ENCODE data around the gene PRPF19. TPM values are rescaled to one million over a fixed set of nuclear protein-coding genes. Genes with fewer than 3 reads are reported as not detected.

The PRPF19 gene
- total and polyA plus RNA-seq, 10 of the 15 experiments (the other 5 are each of a cell fraction or from before 2014, with no cell fraction given) = 8.7 to 170 (median 61.3) TPM

GRCh38 chr11:60946601-60947264, 40.3 kb upstream of the PRPF19 start:
- Histone ChIP-seq H3K27ac (ENCODE audit: control insufficient read depth, insufficient read depth) (no peak overlapping the region), H3K4me2 (ENCODE audit: control insufficient read depth, insufficient read depth) (no peak overlapping the region; the same call in 1 of the 2 replicates), H3K9ac (ENCODE audit: control insufficient read depth, insufficient read depth, low read length) (no peak overlapping the region), H4K20me1 (ENCODE audit: control insufficient read depth, insufficient read depth) (no peaks in the 10 kb centered on the region; the same call in none of the 2 replicates), H3K79me2 (ENCODE audit: control insufficient read depth, insufficient read depth, low read length) (peaks cover 64% of the 10 kb centered on the region), H2AFZ (ENCODE audit: control insufficient read depth, low read depth, low read length) (no peak overlapping the region), H3K4me3 (no peak overlapping the region), H3K27me3 (replicated peaks in 1 of 2; ENCODE audit: control insufficient read depth in 2 of 2, insufficient read depth in 2 of 2, low read length in 1 of 2) (no peaks in the 10 kb centered on the region), H3K9me3 (replicated peaks; ENCODE audit: control insufficient read depth, insufficient read depth, low read length) (no peaks in the 10 kb centered on the region), H3K36me3 (ENCODE audit: control insufficient read depth in 2 of 2, insufficient read depth in 2 of 2, low read length in 1 of 2) (peaks cover 14 to 19% of the 10 kb centered on the region in 2 experiments; a peak in 3 of 4 replicates), H3K4me1 (ENCODE audit: control insufficient read depth, insufficient read depth, low read length) (peaks cover 20% of the 10 kb centered on the region)
- FAIRE-seq (no peak), DNase-seq (ENCODE audit: low read depth, low spot score) (no peak), ATAC-seq (no peak)
- in situ Hi-C loops (cut with MboI) = no loop called here
- ChIA-PET RAD21 (ENCODE audit: unreplicated experiment) (interaction anchor here (1.6 to 2.0 kb wide), 3 partner anchors 33 to 115 kb away, joined by 4 to 5 read pairs (median 4); partner anchors contain the start of gene TMEM109), POLR2A (interaction anchor here (1.1 to 2.3 kb wide), 3 partner anchors 32 to 41 kb away, joined by 3 to 6 read pairs (median 4); partner anchors contain the start of genes PRPF19 and TMEM109), CTCF (interaction anchor here (1.4 to 2.8 kb wide), 4 partner anchors 23 to 114 kb away, joined by 4 to 20 read pairs (median 6); no protein-coding TSS in a partner anchor), SMC1A (ENCODE audit: uncharacterized antibody, unreplicated experiment) (interaction anchor here (0.7 to 2.8 kb wide), 6 partner anchors 7 to 48 kb away, joined by 3 to 14 read pairs (median 8); partner anchors contain the start of genes CD6 and TMEM109)
- TF ChIP-seq POLR2AphosphoS5 (IDR thresholded peaks at IDR 0.05; ENCODE audit: low read length) = 0 out of 2 replicates have a peak, but pooled peaks have one; percentile 26
- no peak for TF ChIP-seq MTA3 (IDR thresholded peaks at IDR 0.05; ENCODE audit: borderline replicate concordance, low read length)
- no TSS peak for BruUV-seq (replicated peaks)
- intact Hi-C loops (cut with micrococcal nuclease; ENCODE audit: unreplicated experiment) = no loop called here
- WGBS (ENCODE audit: insufficient coverage, insufficient replicate concordance, low lambda C conversion rate, missing lambda C conversion rate) = 98% methylated on average over 15 of the region's 15 CpGs

GRCh38 chr11:60945295-60945667, 38.9 kb upstream of the PRPF19 start:
- intact Hi-C loops (cut with micrococcal nuclease; ENCODE audit: unreplicated experiment) = no loop called here
- no TSS peak for BruUV-seq (replicated peaks)

More at GRCh38 chr11:60945295-60945667, 38.9 kb upstream of the PRPF19 start:
- no peaks in the 10 kb centered on the region; the same call in none of the 2 replicates for H4K20me1 ChIP-seq (ENCODE audit: control insufficient read depth, insufficient read depth)
- H3K79me2 ChIP-seq (ENCODE audit: control insufficient read depth, insufficient read depth, low read length) = peaks cover 50% of the 10 kb centered on the region
- 95% methylated on average over 5 of the region's 5 CpGs for WGBS (ENCODE audit: insufficient coverage, insufficient replicate concordance, low lambda C conversion rate, missing lambda C conversion rate)
- 0 out of 2 replicates have a peak overlapping the region, but pooled peaks have one; percentile 8 for H3K4me3 ChIP-seq
- no peak overlapping the region for H3K27ac ChIP-seq (ENCODE audit: control insufficient read depth, insufficient read depth)
- in situ Hi-C loops (cut with MboI) = no loop called here
- no peak for FAIRE-seq
- no peak overlapping the region for H2AFZ ChIP-seq (ENCODE audit: control insufficient read depth, low read depth, low read length)
- POLR2A ChIA-PET = interaction anchor here (1.5 kb wide), 1 partner anchor 30 kb away, joined by 3 read pairs; no protein-coding TSS in a partner anchor
- no peak for ATAC-seq
- peak overlapping the region; percentile 40 for H3K4me2 ChIP-seq (ENCODE audit: control insufficient read depth, insufficient read depth)
- RAD21 ChIA-PET (ENCODE audit: unreplicated experiment) = interaction anchor here (1.0 to 2.0 kb wide), 6 partner anchors 25 to 116 kb away, joined by 3 to 5 read pairs (median 4); partner anchors contain the start of gene TMEM109
- no peak overlapping the region for H3K9ac ChIP-seq (ENCODE audit: control insufficient read depth, insufficient read depth, low read length)
- peaks cover 20% of the 10 kb centered on the region for H3K4me1 ChIP-seq (ENCODE audit: control insufficient read depth, insufficient read depth, low read length)
- TF ChIP-seq, protein P1, sequence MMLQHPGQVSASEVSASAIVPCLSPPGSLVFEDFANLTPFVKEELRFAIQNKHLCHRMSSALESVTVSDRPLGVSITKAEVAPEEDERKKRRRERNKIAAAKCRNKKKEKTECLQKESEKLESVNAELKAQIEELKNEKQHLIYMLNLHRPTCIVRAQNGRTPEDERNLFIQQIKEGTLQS (IDR thresholded peaks at IDR 0.05; ENCODE audit: borderline replicate concordance, extremely low read depth, low read depth, low read length) = no peak
- TF ChIP-seq NFYA (IDR thresholded peaks at IDR 0.05; ENCODE audit: borderline replicate concordance, low read depth, low read length) (no peak), SMARCA5 (IDR thresholded peaks at IDR 0.05) (no peak), BACH1 (IDR thresholded peaks at IDR 0.05; ENCODE audit: borderline replicate concordance) (no peak), ZNF622 (IDR thresholded peaks at IDR 0.05) (no peak), NR2C1 (IDR thresholded peaks at IDR 0.05) (no peak)
- CTCF ChIA-PET = interaction anchor here (0.7 to 2.8 kb wide), 12 partner anchors 9 to 243 kb away, joined by 3 to 20 read pairs (median 4); partner anchors contain the start of genes CD6 and TMEM109
- no peak for DNase-seq (ENCODE audit: low read depth, low spot score)
- H3K36me3 ChIP-seq (ENCODE audit: control insufficient read depth in 2 of 2, insufficient read depth in 2 of 2, low read length in 1 of 2) = peaks cover 21 to 25% of the 10 kb centered on the region in 2 experiments
- H3K27me3 ChIP-seq (replicated peaks in 1 of 2; ENCODE audit: control insufficient read depth in 2 of 2, insufficient read depth in 2 of 2, low read length in 1 of 2) = no peaks in the 10 kb centered on the region
- H3K9me3 ChIP-seq (replicated peaks; ENCODE audit: control insufficient read depth, insufficient read depth, low read length) = no peaks in the 10 kb centered on the region
- SMC1A ChIA-PET (ENCODE audit: uncharacterized antibody, unreplicated experiment) = interaction anchor here (0.6 to 2.8 kb wide), 10 partner anchors 9 to 251 kb away, joined by 3 to 14 read pairs (median 4); partner anchors contain the start of gene CD6

Data from GM12878 (cell line).